Measurements from ENCODE around the gene KRTAP5-1. TPM values are rescaled to one million over a fixed set of nuclear protein-coding genes. Genes with fewer than 3 reads are reported as not detected.

Gene KRTAP5-1
- total and polyA plus RNA-seq, 10 of the 15 experiments (the other 5 are each of a cell fraction or from before 2014, with no cell fraction given): not detected

GRCh38 chr11:1631066-1631568 lies 46.0 kb upstream of the KRTAP5-1 start (continued):
- TF ChIP-seq ATF2 (IDR thresholded peaks at IDR 0.05; ENCODE audit: low read length): no peak

- ChIA-PET RAD21 (ENCODE audit: unreplicated experiment) (no interaction called here), CTCF (interaction anchor here (0.6 to 2.7 kb wide), 4 partner anchors 10 to 78 kb away, joined by 3 to 12 read pairs (median 3); no protein-coding TSS in a partner anchor), SMC1A (ENCODE audit: uncharacterized antibody, unreplicated experiment) (interaction anchor here (1.7 kb wide), 1 partner anchor 35 kb away, joined by 3 read pairs; no protein-coding TSS in a partner anchor), POLR2A (no interaction called here)
- Histone ChIP-seq H4K20me1 (ENCODE audit: control insufficient read depth, insufficient read depth) (no peaks in the 10 kb centered on the region), H3K4me1 (ENCODE audit: control insufficient read depth, insufficient read depth, low read length) (no peaks in the 10 kb centered on the region), H3K36me3 (ENCODE audit: control insufficient read depth in 2 of 2, insufficient read depth in 2 of 2, low read length in 1 of 2) (no peaks in the 10 kb centered on the region), H3K9ac (ENCODE audit: control insufficient read depth, insufficient read depth, low read length) (no peak overlapping the region), H3K27me3 (replicated peaks in 1 of 2; ENCODE audit: control insufficient read depth in 2 of 2, insufficient read depth in 2 of 2, low read length in 1 of 2) (peaks cover 0 to 3% of the 10 kb centered on the region in 2 experiments; a peak in 3 of 4 replicates), H3K4me2 (ENCODE audit: control insufficient read depth, insufficient read depth) (no peak overlapping the region), H3K27ac (ENCODE audit: control insufficient read depth, insufficient read depth) (no peak overlapping the region), H3K4me3 (no peak overlapping the region), H3K79me2 (ENCODE audit: control insufficient read depth, insufficient read depth, low read length) (no peaks in the 10 kb centered on the region), H2AFZ (ENCODE audit: control insufficient read depth, low read depth, low read length) (no peak overlapping the region), H3K9me3 (replicated peaks; ENCODE audit: control insufficient read depth, insufficient read depth, low read length) (no peaks in the 10 kb centered on the region)
- no peak for TF ChIP-seq ZBED1 (IDR thresholded peaks at IDR 0.05; ENCODE audit: borderline replicate concordance)
- no peak for TF ChIP-seq ZNF274 (IDR thresholded peaks at IDR 0.05; ENCODE audit: insufficient read depth, insufficient read length)
- no peak for TF ChIP-seq CREB1 (IDR thresholded peaks at IDR 0.05; ENCODE audit: low read depth)
- TF ChIP-seq YY1 (IDR thresholded peaks at IDR 0.05; ENCODE audit: low read depth, low read length): no peak
- TF ChIP-seq NBN (IDR thresholded peaks at IDR 0.05): no peak
- no peak for TF ChIP-seq JUNB (IDR thresholded peaks at IDR 0.05)
- no peak for TF ChIP-seq NRF1 (conservative IDR thresholded peaks at IDR 0.05; ENCODE audit: low read depth, low read length)
- no peak for TF ChIP-seq CBFB (IDR thresholded peaks at IDR 0.05; ENCODE audit: low read depth)
- TF ChIP-seq NR2C1 (IDR thresholded peaks at IDR 0.05): no peak
- no peak for TF ChIP-seq PAX5 (IDR thresholded peaks at IDR 0.05; ENCODE audit: borderline replicate concordance, low read depth, low read length)
- no peak for TF ChIP-seq EZH2 (IDR thresholded peaks at IDR 0.05; ENCODE audit: borderline replicate concordance, control insufficient read depth, low read depth, low read length)
- no peak for TF ChIP-seq CTCF (IDR thresholded peaks at IDR 0.05 in 2 of 3, conservative IDR thresholded peaks at IDR 0.05 in 1 of 3; ENCODE audit: control insufficient read depth in 2 of 3, extremely low read depth in 1 of 3, insufficient read depth in 1 of 3, low read depth in 3 of 3, low read length in 3 of 3)
- TF ChIP-seq TARDBP (IDR thresholded peaks at IDR 0.05; ENCODE audit: borderline replicate concordance): no peak
- no peak for TF ChIP-seq ESRRA (IDR thresholded peaks at IDR 0.05; ENCODE audit: low read length)
- intact Hi-C loops (cut with micrococcal nuclease; ENCODE audit: unreplicated experiment): no loop called here
- no peak for DNase-seq (ENCODE audit: low read depth, low spot score)
- 8% methylated on average over 2 of the region's 2 CpGs for WGBS (ENCODE audit: insufficient coverage, insufficient replicate concordance, low lambda C conversion rate, missing lambda C conversion rate)
- BruUV-seq (replicated peaks): no TSS peak
- FAIRE-seq: no peak
- in situ Hi-C loops (cut with MboI): no loop called here
- ATAC-seq: no peak
These were observed 45.2 kb upstream of the KRTAP5-1 start for GRCh38 chr11:1630271-1630670.
